IPS DF 6.9 (cell line): ENCODE measurements around the gene CCDC148.

Experiments
- DNase-seq: peaks from one replicate; pipeline ENCODE4 v3.0.0-alpha.2; 2013; ENCODE audit warnings: low read depth, low spot score
- H3K27ac ChIP-seq: one replicate; pipeline ENCODE4 v1.5.1; 2013; ENCODE audit warnings: low read length, control low read depth
- H3K27me3 ChIP-seq: 2 replicates; pipeline ENCODE4 v1.6.1; 2013; ENCODE audit warnings: mild to moderate bottlenecking, low read length; ENCODE audit not compliant: control insufficient read depth, insufficient read depth
- H3K36me3 ChIP-seq: 2 replicates; pipeline ENCODE4 v1.6.1; 2013; ENCODE audit warnings: low read length; ENCODE audit not compliant: control insufficient read depth, insufficient read depth
- H3K4me1 ChIP-seq: 2 replicates; pipeline ENCODE4 v1.6.1; 2013; ENCODE audit warnings: low read length; ENCODE audit not compliant: control insufficient read depth, insufficient read depth
- H3K4me3 ChIP-seq: 2 replicates; pipeline ENCODE4 v1.5.1; 2013; ENCODE audit warnings: mild to moderate bottlenecking, low read length
- H3K9me3 ChIP-seq: 2 replicates; pipeline ENCODE4 v1.6.1; 2013; ENCODE audit warnings: low read length, inconsistent platforms; ENCODE audit not compliant: control insufficient read depth, insufficient read depth
- WGBS: extraction: QIAGEN DNeasy Blood & Tissue Kit; methylation state at CpG from one replicate; pipeline ENCODE4 v1.1.7; 2013; ENCODE audit warnings: mixed read lengths, missing lambda C conversion rate; ENCODE audit not compliant: insufficient read length, insufficient coverage; 5-methylcytosine and 5-hydroxymethylcytosine counted together

The CCDC148 gene

GRCh38 chr2:158204741-158205165 lies 251.8 kb downstream of the CCDC148 start:
- H3K9me3 ChIP-seq, result no peaks in the 10 kb centered on the region
- no peaks in the 10 kb centered on the region for H3K27me3 ChIP-seq
- H3K4me3 ChIP-seq, result no peak overlapping the region
- DNase-seq, result no peak
- H3K4me1 ChIP-seq, result no peaks in the 10 kb centered on the region
- H3K36me3 ChIP-seq, result no peaks in the 10 kb centered on the region
- H3K27ac ChIP-seq, result no peak overlapping the region
- WGBS, result no CpG with 5 or more reads among the region's 1 CpG

GRCh38 chr2:158202161-158202815 lies 254.3 kb downstream of the CCDC148 start:
- Histone ChIP-seq H3K4me3 (no peak overlapping the region), H3K27ac (no peak overlapping the region), H3K4me1 (no peaks in the 10 kb centered on the region), H3K36me3 (no peaks in the 10 kb centered on the region), H3K9me3 (no peaks in the 10 kb centered on the region), H3K27me3 (no peaks in the 10 kb centered on the region)
- no peak for DNase-seq
- no CpG with 5 or more reads among the region's 6 CpGs for WGBS

GRCh38 chr2:158199928-158200650 lies 256.5 kb downstream of the CCDC148 start:
- no peak overlapping the region for H3K27ac ChIP-seq
- WGBS, result no CpG with 5 or more reads among the region's 2 CpGs
- H3K27me3 ChIP-seq, result no peaks in the 10 kb centered on the region
- no peaks in the 10 kb centered on the region for H3K4me1 ChIP-seq
- H3K9me3 ChIP-seq, result no peaks in the 10 kb centered on the region
- no peak for DNase-seq
- H3K36me3 ChIP-seq, result no peaks in the 10 kb centered on the region
- H3K4me3 ChIP-seq, result no peak overlapping the region

- no CpG with 5 or more reads among the region's 1 CpG for WGBS
- no peak for DNase-seq
Observed at GRCh38 chr2:158197940-158198339, 258.6 kb downstream of the CCDC148 start.

GRCh38 chr2:158194229-158194628 lies 262.3 kb downstream of the CCDC148 start:
- DNase-seq, result no peak
- H3K4me3 ChIP-seq, result no peak overlapping the region
- no peak overlapping the region for H3K27ac ChIP-seq
- no peaks in the 10 kb centered on the region for H3K4me1 ChIP-seq
- no CpG with 5 or more reads among the region's 2 CpGs for WGBS
- H3K9me3 ChIP-seq, result no peaks in the 10 kb centered on the region
- no peaks in the 10 kb centered on the region for H3K36me3 ChIP-seq
- no peaks in the 10 kb centered on the region for H3K27me3 ChIP-seq

More at GRCh38 chr2:158197940-158198339, 258.6 kb downstream of the CCDC148 start:
- H3K9me3 ChIP-seq, result no peaks in the 10 kb centered on the region
- H3K36me3 ChIP-seq, result no peaks in the 10 kb centered on the region
- H3K27me3 ChIP-seq, result no peaks in the 10 kb centered on the region
- H3K4me1 ChIP-seq, result no peaks in the 10 kb centered on the region
- no peak overlapping the region for H3K4me3 ChIP-seq
- H3K27ac ChIP-seq, result no peak overlapping the region

- DNase-seq, result no peak
- Histone ChIP-seq H3K27me3 (no peaks in the 10 kb centered on the region), H3K36me3 (no peaks in the 10 kb centered on the region), H3K27ac (no peak overlapping the region), H3K4me1 (no peaks in the 10 kb centered on the region), H3K4me3 (no peak overlapping the region), H3K9me3 (no peaks in the 10 kb centered on the region)
- WGBS, result no CpG with 5 or more reads among the region's 2 CpGs
Observed at GRCh38 chr2:158192515-158193443, 263.8 kb downstream of the CCDC148 start.

GRCh38 chr2:158191076-158191895 lies 265.3 kb downstream of the CCDC148 start:
- Histone ChIP-seq H3K27me3 (no peaks in the 10 kb centered on the region), H3K36me3 (no peaks in the 10 kb centered on the region), H3K4me1 (no peaks in the 10 kb centered on the region), H3K4me3 (no peak overlapping the region), H3K9me3 (no peaks in the 10 kb centered on the region), H3K27ac (no peak overlapping the region)
- no peak for DNase-seq
- WGBS, result no CpG with 5 or more reads among the region's 7 CpGs

- no peak overlapping the region for H3K4me3 ChIP-seq
- H3K9me3 ChIP-seq, result no peaks in the 10 kb centered on the region
- H3K27me3 ChIP-seq, result no peaks in the 10 kb centered on the region
- H3K36me3 ChIP-seq, result no peaks in the 10 kb centered on the region
- DNase-seq, result no peak
- no peaks in the 10 kb centered on the region for H3K4me1 ChIP-seq
- H3K27ac ChIP-seq, result no peak overlapping the region
Observed at GRCh38 chr2:158189526-158189925, 267.0 kb downstream of the CCDC148 start.

- H3K27ac ChIP-seq, result no peak overlapping the region
- no peak overlapping the region for H3K4me3 ChIP-seq
- WGBS, result no CpG with 5 or more reads among the region's 1 CpG
- H3K9me3 ChIP-seq, result no peaks in the 10 kb centered on the region
- H3K27me3 ChIP-seq, result no peaks in the 10 kb centered on the region
- DNase-seq, result no peak
- no peaks in the 10 kb centered on the region for H3K36me3 ChIP-seq
- no peaks in the 10 kb centered on the region for H3K4me1 ChIP-seq
Observed at GRCh38 chr2:158187908-158188307, 268.6 kb downstream of the CCDC148 start.
